Kidney (tissue), 14 donors: ENCODE results near the gene CACNA1A. TPM values are rescaled to one million over a fixed set of nuclear protein-coding genes. Genes with fewer than 3 reads are reported as not detected.

Experiments used
- DNase-seq, 5 donors: peaks; one replicate each; pipeline ENCODE4 v3.0.0-alpha.2; 2013 to 2020
- FAIRE-seq: peaks from 2 replicates; lab custom pipeline; 2012; peaks lifted over from hg19 to GRCh38; lab: Jason Lieb, UNC
- H3K27ac ChIP-seq, 2 donors: one replicate each; pipeline ENCODE4 v1.7.0; 2013; ENCODE audit warnings: low read depth in 2 of 2, low read length in 2 of 2, inconsistent platforms in 1 of 2
- H3K27me3 ChIP-seq: one replicate; pipeline ENCODE4 v1.7.1; 2013; ENCODE audit warnings: low read length, inconsistent platforms; ENCODE audit not compliant: control insufficient read depth, insufficient read depth
- H3K36me3 ChIP-seq, 3 donors: one replicate each; pipeline versions ENCODE4 v1.7.0 to v1.7.1; 2013; ENCODE audit warnings: low read length in 3 of 3, control low read depth in 1 of 3, inconsistent platforms in 1 of 3; ENCODE audit not compliant: insufficient read depth in 3 of 3, control insufficient read depth in 2 of 3
- H3K4me1 ChIP-seq, 3 donors: one replicate each; pipeline versions ENCODE4 v1.7.0 to v1.7.1; 2013; ENCODE audit warnings: low read length in 3 of 3, inconsistent platforms in 1 of 3, low read depth in 1 of 3; ENCODE audit not compliant: control insufficient read depth in 2 of 3, insufficient read depth in 2 of 3
- H3K4me3 ChIP-seq, 3 donors: one replicate each; pipeline versions ENCODE4 v1.7.0 to v1.8.1; 2013; ENCODE audit warnings: low read length in 3 of 3, control low read depth in 1 of 3, inconsistent platforms in 1 of 3
- H3K9ac ChIP-seq, 3 donors: one replicate each; pipeline versions ENCODE4 v1.7.0 to v1.7.1; 2013; ENCODE audit warnings: low read length in 3 of 3, control low read depth in 1 of 3, inconsistent platforms in 1 of 3
- H3K9me3 ChIP-seq, 3 donors: one replicate each; pipeline versions ENCODE4 v1.7.0 to v1.7.1; 2013; ENCODE audit warnings: low read length in 3 of 3, control low read depth in 1 of 3, inconsistent platforms in 1 of 3; ENCODE audit not compliant: control insufficient read depth in 2 of 3, insufficient read depth in 1 of 3
- intact Hi-C: fragments of 100-400 bp; cut with DNase I; formaldehyde crosslinking; loops from one replicate; pipeline ENCODE4 v1.11.1; 2022
- polyA plus RNA-seq: library from polyadenylated mRNA; stranded (reverse); fragments of 350-450 nt; fragmentation: Illumina TruSeq; extraction: RNeasy Lipid Tissue Mini Kit (QIAGEN cat#74804); gene quantifications from one replicate; pipeline ENCODE4 v1.2.3, GENCODE V29; 2014; ENCODE audit warnings: low read depth, low replicate concordance; ENCODE audit not compliant: insufficient read depth
- total RNA-seq: library from RNA; stranded (reverse); fragmentation: NEBNext Ultra II Directional; extraction: Animal tissue kit (Norgen Biotek cat#: 25700); gene quantifications from one replicate; pipeline ENCODE4 v1.2.1, GENCODE V29; 2021
- TF ChIP-seq, protein P1 (sequence below): IDR thresholded peaks from 3 replicates; pipeline ENCODE4 v1.5.1; 2012; ENCODE audit warnings: mild to moderate bottlenecking, moderate library complexity, borderline replicate concordance; ENCODE audit not compliant: insufficient read depth; ENCODE audit errors: extremely low read depth
- donor health status: control.
- donor health status: control.
- donor health status: control.
- donor health status: control.
- donor health status: control.
- donor health status: DM: yes; HTN: yes; CAD: no.
- donor health status: Normal renal cell carcinoma (clear cell type).

CACNA1A gene
- total and polyA plus RNA-seq, 2 donors from 2014 or later = 0.30 to 1.7 TPM

DNA sequence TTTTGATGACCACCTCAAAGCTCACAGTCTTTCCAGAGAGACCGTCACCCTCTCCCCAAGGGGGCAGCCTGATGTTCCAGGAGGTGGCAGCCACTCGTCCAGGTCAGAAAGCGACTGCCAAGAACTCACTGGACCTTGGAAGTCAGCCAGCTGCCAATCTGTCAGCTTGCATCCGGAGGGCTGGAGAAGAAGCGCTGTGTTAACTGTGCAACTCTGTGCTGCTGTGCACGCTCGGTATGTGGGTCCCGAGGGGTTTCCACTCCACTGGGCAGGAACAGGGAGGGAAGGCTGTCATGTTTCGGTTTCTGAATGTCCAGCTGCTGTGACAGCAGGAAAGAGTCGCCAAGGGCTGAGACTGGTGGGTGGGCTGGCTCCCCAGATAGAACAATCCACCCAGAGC, 89.2 kb downstream of the CACNA1A start:
- H3K27ac ChIP-seq = no peak overlapping the region
- no peak overlapping the region for H3K9ac ChIP-seq
- TF ChIP-seq, protein P1, sequence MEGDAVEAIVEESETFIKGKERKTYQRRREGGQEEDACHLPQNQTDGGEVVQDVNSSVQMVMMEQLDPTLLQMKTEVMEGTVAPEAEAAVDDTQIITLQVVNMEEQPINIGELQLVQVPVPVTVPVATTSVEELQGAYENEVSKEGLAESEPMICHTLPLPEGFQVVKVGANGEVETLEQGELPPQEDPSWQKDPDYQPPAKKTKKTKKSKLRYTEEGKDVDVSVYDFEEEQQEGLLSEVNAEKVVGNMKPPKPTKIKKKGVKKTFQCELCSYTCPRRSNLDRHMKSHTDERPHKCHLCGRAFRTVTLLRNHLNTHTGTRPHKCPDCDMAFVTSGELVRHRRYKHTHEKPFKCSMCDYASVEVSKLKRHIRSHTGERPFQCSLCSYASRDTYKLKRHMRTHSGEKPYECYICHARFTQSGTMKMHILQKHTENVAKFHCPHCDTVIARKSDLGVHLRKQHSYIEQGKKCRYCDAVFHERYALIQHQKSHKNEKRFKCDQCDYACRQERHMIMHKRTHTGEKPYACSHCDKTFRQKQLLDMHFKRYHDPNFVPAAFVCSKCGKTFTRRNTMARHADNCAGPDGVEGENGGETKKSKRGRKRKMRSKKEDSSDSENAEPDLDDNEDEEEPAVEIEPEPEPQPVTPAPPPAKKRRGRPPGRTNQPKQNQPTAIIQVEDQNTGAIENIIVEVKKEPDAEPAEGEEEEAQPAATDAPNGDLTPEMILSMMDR = no peak
- H3K9me3 ChIP-seq = peaks cover 0 to 3% (median 0%) of the 10 kb centered on the region in 3 donors
- no peak overlapping the region for H3K4me3 ChIP-seq
- intact Hi-C loops = no loop called here
- no peaks in the 10 kb centered on the region for H3K36me3 ChIP-seq
- DNase-seq (peak in 1 of 5 donors; percentile 1), FAIRE-seq (no peak)
- H3K27me3 ChIP-seq = no peaks in the 10 kb centered on the region
- no peaks in the 10 kb centered on the region for H3K4me1 ChIP-seq

DNA sequence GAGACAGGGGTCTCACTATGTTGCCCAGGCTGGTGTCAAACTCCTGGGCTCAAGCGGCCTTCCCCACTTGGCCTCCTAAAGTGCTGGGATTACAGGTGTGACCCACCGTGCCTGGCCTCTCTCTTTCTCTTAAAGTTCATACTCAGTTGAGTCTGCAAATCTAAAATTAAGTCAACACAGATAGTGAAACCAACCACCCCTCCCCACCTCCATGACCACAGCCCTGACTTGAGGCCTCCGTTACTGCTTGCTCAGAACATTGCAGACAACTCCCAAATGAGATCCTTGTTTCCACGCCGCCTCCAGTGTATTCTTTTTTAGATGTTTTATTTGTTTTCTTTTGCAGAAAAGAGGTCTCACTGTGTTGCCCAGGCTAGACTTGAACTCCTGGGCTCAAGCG, 94.4 kb downstream of the CACNA1A start:
- Histone ChIP-seq H3K27me3 (no peaks in the 10 kb centered on the region), H3K9me3 (no peaks in the 10 kb centered on the region), H3K27ac (no peak overlapping the region), H3K9ac (no peak overlapping the region), H3K36me3 (no peaks in the 10 kb centered on the region), H3K4me1 (no peaks in the 10 kb centered on the region), H3K4me3 (no peak overlapping the region)
- intact Hi-C loops = no loop called here
- TF ChIP-seq, protein P1 = no peak
- DNase-seq (no peak), FAIRE-seq (no peak)

DNA sequence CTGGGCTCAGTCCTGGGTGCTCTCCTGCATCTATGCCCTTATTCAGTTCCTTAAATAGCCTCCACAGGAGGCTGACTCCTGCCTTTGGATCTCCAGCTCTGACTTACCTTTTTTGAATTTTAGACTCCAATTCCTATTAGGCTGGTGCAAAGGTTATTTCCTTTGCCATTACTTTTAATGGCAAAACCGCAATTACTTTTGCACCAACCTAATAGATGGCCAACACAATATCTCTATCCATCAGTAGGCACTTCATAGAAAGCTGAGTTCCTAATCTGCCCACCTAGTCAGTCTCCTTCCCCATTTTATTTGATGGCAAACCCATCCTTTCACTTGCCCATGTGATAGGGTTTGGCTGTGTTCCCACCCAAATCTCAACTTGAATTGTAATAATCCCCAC, 95.3 kb downstream of the CACNA1A start:
- no peak overlapping the region for H3K9ac ChIP-seq
- intact Hi-C loops = no loop called here
- H3K4me1 ChIP-seq = no peaks in the 10 kb centered on the region
- no peaks in the 10 kb centered on the region for H3K36me3 ChIP-seq
- H3K4me3 ChIP-seq = no peak overlapping the region
- FAIRE-seq (no peak), DNase-seq (no peak)
- TF ChIP-seq, protein P1 = no peak
- no peaks in the 10 kb centered on the region for H3K27me3 ChIP-seq
- H3K27ac ChIP-seq = no peak overlapping the region
- H3K9me3 ChIP-seq = no peaks in the 10 kb centered on the region

DNA sequence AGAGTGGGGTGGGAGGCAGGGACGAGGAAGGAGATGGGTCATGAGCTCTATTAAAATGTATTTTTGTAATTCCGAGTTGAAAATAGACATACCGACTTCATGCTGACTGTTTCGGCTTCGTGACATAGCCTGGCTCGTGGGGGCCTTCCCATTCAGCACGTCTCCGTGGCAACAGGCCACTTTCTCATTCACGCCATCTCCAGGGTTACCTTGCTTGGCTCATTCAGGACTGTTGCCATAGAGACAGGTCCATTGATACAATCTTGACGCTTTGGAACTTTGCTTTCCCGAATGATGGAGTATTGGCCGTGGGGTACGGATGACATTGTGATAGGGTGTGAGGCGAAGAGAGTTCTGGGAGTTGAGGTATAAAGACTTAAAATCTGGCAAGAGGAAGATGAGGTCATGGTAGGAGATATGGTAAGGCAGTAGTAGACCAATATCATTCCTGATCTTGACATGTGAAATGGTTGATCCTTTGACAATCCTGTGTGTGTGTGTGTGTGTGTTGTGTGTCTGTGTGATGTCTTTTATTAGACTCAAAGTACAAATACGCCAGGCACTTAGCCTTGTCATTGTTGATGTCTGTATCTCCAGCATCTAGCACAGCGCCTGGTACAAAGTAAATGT, 97.3 kb downstream of the CACNA1A start:
- no peak for FAIRE-seq
- no peak overlapping the region for H3K4me3 ChIP-seq
- intact Hi-C loops = no loop called here

More for the DNA sequence above, 97.3 kb downstream of the CACNA1A start:
- Histone ChIP-seq H3K27ac (no peak overlapping the region), H3K27me3 (no peaks in the 10 kb centered on the region), H3K36me3 (no peaks in the 10 kb centered on the region), H3K4me1 (no peaks in the 10 kb centered on the region), H3K9ac (no peak overlapping the region), H3K9me3 (no peaks in the 10 kb centered on the region)
- TF ChIP-seq, protein P1 = no peak
- no peak for DNase-seq
